Fibroblast of villous mesenchyme (primary cell): ENCODE results near the gene FBF1. TPM values are rescaled to one million over a fixed set of nuclear protein-coding genes. Genes with fewer than 3 reads are reported as not detected.

Experiments
- DNase-seq: peaks from one replicate; pipeline ENCODE4 v3.0.0-alpha.2; 2010; ENCODE audit warnings: low read depth
- H3K4me3 ChIP-seq: 2 replicates; pipeline ENCODE4 v1.5.1; 2011; ENCODE audit warnings: low read depth, mild to moderate bottlenecking, low read length
- CTCF ChIP-seq: IDR thresholded peaks from 2 replicates; pipeline ENCODE4 v1.5.1; 2012; ENCODE audit warnings: low read depth, mild to moderate bottlenecking, low read length; ENCODE audit not compliant: insufficient read depth
- total RNA-seq: library from RNA; depleted of rRNA; stranded (reverse); fragments of >200 nt; gene quantifications from 2 replicates; pipeline ENCODE4 v1.2.3, GENCODE V29; 2012

Gene FBF1
- total RNA-seq, 1 donor = 16.0 TPM

GRCh38 chr17:75914643-75915267, 26.1 kb downstream of the FBF1 start:
- no peak for DNase-seq

GRCh38 chr17:75913537-75914210, 27.2 kb downstream of the FBF1 start:
- no peak for DNase-seq
- H3K4me3 ChIP-seq = no peak overlapping the region
- no peak for TF ChIP-seq CTCF

More at GRCh38 chr17:75914643-75915267, 26.1 kb downstream of the FBF1 start:
- no peak for TF ChIP-seq CTCF
- H3K4me3 ChIP-seq = no peak overlapping the region

GRCh38 chr17:75910699-75911098, 30.1 kb downstream of the FBF1 start:
- TF ChIP-seq CTCF = no peak
- DNase-seq = no peak
- no peak overlapping the region for H3K4me3 ChIP-seq

GRCh38 chr17:75909812-75910274, 31.0 kb downstream of the FBF1 start:
- no peak overlapping the region for H3K4me3 ChIP-seq
- no peak for TF ChIP-seq CTCF
- no peak for DNase-seq

- no peak for TF ChIP-seq CTCF
- DNase-seq = no peak
- H3K4me3 ChIP-seq = no peak overlapping the region
These were observed 31.6 kb downstream of the FBF1 start for GRCh38 chr17:75909051-75909811.

- TF ChIP-seq CTCF = no peak
- no peak overlapping the region for H3K4me3 ChIP-seq
- no peak for DNase-seq
These were observed 32.6 kb downstream of the FBF1 start for GRCh38 chr17:75908201-75908600.
